ENCODE results near the gene RAB25. TPM values are rescaled to one million over a fixed set of nuclear protein-coding genes. Genes with fewer than 3 reads are reported as not detected.

The RAB25 gene
- total RNA-seq, 1 experiment from 2014 or later, result not detected

GRCh38 chr1:156074661-156075060, 13.7 kb downstream of the RAB25 start:
- H3K9me3 ChIP-seq (ENCODE audit: control insufficient read depth, insufficient read depth, low read depth, low read length), result no peaks in the 10 kb centered on the region
- TF ChIP-seq SIN3A (IDR thresholded peaks at IDR 0.05; ENCODE audit: borderline replicate concordance, insufficient read depth, low read depth, low read length), result no peak
- no peak for TF ChIP-seq TCF7L2 (IDR thresholded peaks at IDR 0.05; ENCODE audit: low read depth, low read length)
- no peak for TF ChIP-seq CTCF (IDR thresholded peaks at IDR 0.05)
- no peak for TF ChIP-seq REST (IDR thresholded peaks at IDR 0.05; ENCODE audit: insufficient read depth in 1 of 2, low read depth in 2 of 2, low read length in 1 of 2)
- TF ChIP-seq POLR2AphosphoS5 (IDR thresholded peaks at IDR 0.05; ENCODE audit: low read depth, low read length), result no peak
- H3K36me3 ChIP-seq (ENCODE audit: control insufficient read depth, insufficient read depth, low read length), result no peaks in the 10 kb centered on the region
- in situ Hi-C loops (cut with HindIII; ENCODE audit: low pct_unique_long_range_greater_than_20kb, low sequenced_read_pairs) (no loop called here), intact Hi-C loops (cut with micrococcal nuclease; ENCODE audit: unreplicated experiment) (no loop called here)
- ATAC-seq (no peak), DNase-seq (ENCODE audit: low read depth, low spot score) (no peak)
- H3K27ac ChIP-seq (ENCODE audit: low read length), result no peak overlapping the region
- BruUV-seq (replicated peaks), result no TSS peak
- H3K4me3 ChIP-seq (ENCODE audit: low read depth in 2 of 2, low read length in 2 of 2), result no peak overlapping the region
- CTCF ChIA-PET, result no interaction called here
- H3K27me3 ChIP-seq (ENCODE audit: control insufficient read depth, insufficient read depth, low read length), result no peaks in the 10 kb centered on the region
- peaks cover 7% of the 10 kb centered on the region for H3K4me1 ChIP-seq (ENCODE audit: control insufficient read depth, insufficient read depth, low read length)
- POLR2A ChIA-PET, result no interaction called here

- BruUV-seq (replicated peaks), result no TSS peak
- intact Hi-C loops (cut with micrococcal nuclease; ENCODE audit: unreplicated experiment), result no loop called here
- H3K36me3 ChIP-seq (ENCODE audit: control insufficient read depth, insufficient read depth, low read length), result no peaks in the 10 kb centered on the region
- no peak overlapping the region for H3K27ac ChIP-seq (ENCODE audit: low read length)
- ChIA-PET CTCF (no interaction called here), POLR2A (no interaction called here)
- peaks cover 7% of the 10 kb centered on the region for H3K4me1 ChIP-seq (ENCODE audit: control insufficient read depth, insufficient read depth, low read length)
- no peak for DNase-seq (ENCODE audit: low read depth, low spot score)
- ATAC-seq, result no peak
- in situ Hi-C loops (cut with HindIII; ENCODE audit: low pct_unique_long_range_greater_than_20kb, low sequenced_read_pairs), result no loop called here
- TF ChIP-seq REST (IDR thresholded peaks at IDR 0.05; ENCODE audit: insufficient read depth in 1 of 2, low read depth in 2 of 2, low read length in 1 of 2) (no peak), CTCF (IDR thresholded peaks at IDR 0.05) (no peak), POLR2AphosphoS5 (IDR thresholded peaks at IDR 0.05; ENCODE audit: low read depth, low read length) (no peak)
- H3K27me3 ChIP-seq (ENCODE audit: control insufficient read depth, insufficient read depth, low read length), result no peaks in the 10 kb centered on the region
- no peak overlapping the region for H3K4me3 ChIP-seq (ENCODE audit: low read depth in 2 of 2, low read length in 2 of 2)
- H3K9me3 ChIP-seq (ENCODE audit: control insufficient read depth, insufficient read depth, low read depth, low read length), result no peaks in the 10 kb centered on the region
These were observed 14.2 kb downstream of the RAB25 start for GRCh38 chr1:156075162-156075561.
